Calu3 (cell line): Measurements from ENCODE around the gene PSMD3. TPM values are rescaled to one million over a fixed set of nuclear protein-coding genes. Genes with fewer than 3 reads are reported as not detected.

Experiments used
- BruUV-seq: library from RNA; stranded (reverse); fragments of 400-500 nt; replicated peaks from 2 replicates; lab custom pipeline; 2021; lab: Mats Ljungman, UMichigan
- CTCF ChIA-PET: fragments of 300-600 bp; sonication (Branson Sonifier 250); formaldehyde crosslinking; loops from one replicate; lab custom pipeline; 2022; ENCODE audit warnings: antibody characterized with exemption; lab: Charles Lee
- DNase-seq: peaks from one replicate; pipeline ENCODE4 v3.0.0; 2022
- H3K27ac Mint-ChIP-seq: one replicate; pipeline ENCODE4 v1.8.0; 2022; ENCODE audit warnings: mixed read lengths; ENCODE audit not compliant: unreplicated experiment
- H3K27me3 Mint-ChIP-seq: one replicate; pipeline ENCODE4 v1.8.0; 2022; ENCODE audit warnings: mixed read lengths; ENCODE audit not compliant: unreplicated experiment
- H3K36me3 Mint-ChIP-seq: one replicate; pipeline ENCODE4 v1.8.0; 2022; ENCODE audit warnings: mild to moderate bottlenecking, moderate library complexity, mixed read lengths; ENCODE audit not compliant: insufficient read depth, unreplicated experiment
- H3K4me1 Mint-ChIP-seq: one replicate; pipeline ENCODE4 v1.8.0; 2022; ENCODE audit warnings: mild to moderate bottlenecking, low read depth, mixed read lengths; ENCODE audit not compliant: unreplicated experiment
- H3K4me3 Mint-ChIP-seq: one replicate; pipeline ENCODE4 v1.8.0; 2022; ENCODE audit warnings: mild to moderate bottlenecking, low read depth, moderate library complexity, mixed read lengths; ENCODE audit not compliant: unreplicated experiment
- H3K9me3 Mint-ChIP-seq: one replicate; pipeline ENCODE4 v1.8.0; 2022; ENCODE audit warnings: low read depth, mixed read lengths; ENCODE audit not compliant: unreplicated experiment
- CTCF ChIP-seq: fragments of 200-600 bp; IDR thresholded peaks from one replicate; pipeline ENCODE4 v1.8.0; 2022; ENCODE audit warnings: antibody characterized with exemption; ENCODE audit not compliant: unreplicated experiment
- intact Hi-C: fragments of 100-400 bp; cut with micrococcal nuclease; formaldehyde crosslinking; loops from one replicate; pipeline ENCODE4 v1.10.0; 2022; ENCODE audit not compliant: unreplicated experiment
- total RNA-seq: library from RNA; stranded (reverse); gene quantifications from 2 replicates; pipeline ENCODE4 v1.2.3, GENCODE V29; 2022

Gene PSMD3
- total RNA-seq, 1 experiment from 2014 or later = 2,179 TPM

- DNase-seq = no peak
- BruUV-seq = TSS peak; percentile 87
- H3K27me3 Mint-ChIP-seq = peaks cover 21% of the 10 kb centered on the region
- H3K9me3 Mint-ChIP-seq = no peaks in the 10 kb centered on the region
- intact Hi-C loops = loop anchor here (1.0 kb wide), 5 partner anchors 27 to 266 kb away; partner anchors contain the start of genes MIEN1 and PSMD3
- peak overlapping the region; percentile 18 for H3K27ac Mint-ChIP-seq
- H3K36me3 Mint-ChIP-seq = peaks cover 30% of the 10 kb centered on the region
- H3K4me3 Mint-ChIP-seq = peak overlapping the region; percentile 58
- H3K4me1 Mint-ChIP-seq = peaks cover 38% of the 10 kb centered on the region
- TF ChIP-seq CTCF = no peak
- CTCF ChIA-PET = interaction anchor here (0.6 to 109.6 kb wide), 38 partner anchors 5 to 723 kb away, joined by 3 to 8195 read pairs (median 15); partner anchors contain the start of genes CSF3, ERBB2, GRB7 and GSDMA
Measured at GRCh38 chr17:39953471-39953888, 27.1 kb upstream of the PSMD3 start.

GRCh38 chr17:39954876-39955275 lies 25.7 kb upstream of the PSMD3 start:
- Mint-ChIP-seq H3K36me3 (peaks cover 26% of the 10 kb centered on the region), H3K27ac (no peak overlapping the region), H3K27me3 (peaks cover 26% of the 10 kb centered on the region), H3K4me1 (peaks cover 35% of the 10 kb centered on the region), H3K4me3 (no peak overlapping the region), H3K9me3 (no peaks in the 10 kb centered on the region)
- peak; percentile 94 for DNase-seq
- intact Hi-C loops = no loop called here
- no TSS peak for BruUV-seq
- CTCF ChIA-PET = interaction anchor here (0.5 to 109.6 kb wide), 47 partner anchors 4 to 593 kb away, joined by 3 to 8195 read pairs (median 7); partner anchors contain the start of genes CSF3, ERBB2, GRB7 and GSDMA
- TF ChIP-seq CTCF = no peak

- Mint-ChIP-seq H3K36me3 (peaks cover 26% of the 10 kb centered on the region), H3K4me3 (no peak overlapping the region), H3K9me3 (no peaks in the 10 kb centered on the region), H3K27me3 (peaks cover 26% of the 10 kb centered on the region), H3K4me1 (peaks cover 34% of the 10 kb centered on the region), H3K27ac (no peak overlapping the region)
- CTCF ChIA-PET = interaction anchor here (0.6 to 109.6 kb wide), 40 partner anchors 3 to 1293 kb away, joined by 3 to 8195 read pairs (median 45); partner anchors contain the start of genes CSF3, ERBB2, GRB7 and GSDMA
- no peak for TF ChIP-seq CTCF
- no peak for DNase-seq
- BruUV-seq = no TSS peak
- intact Hi-C loops = no loop called here
Measured at GRCh38 chr17:39955726-39956225, 24.8 kb upstream of the PSMD3 start.

GRCh38 chr17:39960524-39961041 lies 20.0 kb upstream of the PSMD3 start:
- Mint-ChIP-seq H3K27ac (no peak overlapping the region), H3K36me3 (peaks cover 6% of the 10 kb centered on the region), H3K9me3 (no peaks in the 10 kb centered on the region), H3K4me1 (peaks cover 37% of the 10 kb centered on the region), H3K4me3 (no peak overlapping the region), H3K27me3 (peaks cover 40% of the 10 kb centered on the region)
- no TSS peak for BruUV-seq
- peak; percentile 87 for DNase-seq
- CTCF ChIA-PET = interaction anchor here (0.7 to 109.6 kb wide), 28 partner anchors 2 to 1667 kb away, joined by 3 to 8195 read pairs (median 83); partner anchors contain the start of genes CSF3, ERBB2, GRB7 and GSDMA
- intact Hi-C loops = no loop called here
- no peak for TF ChIP-seq CTCF
